Stimulated activated CD8-positive, alpha-beta memory T cell treated with anti-CD3 and anti-CD28 coated beads, Interleukin-7, amount 100 ng/mL, for 4 hours (primary cell): ENCODE data around the gene IL10RB.
"Not testable (repeated sequence)": the region's sequence is repeated elsewhere in the genome, so short reads cannot be mapped to it uniquely, and the experiment has no call there.

Experiments used
- DNase-seq, 2 donors: peaks; one replicate each; pipeline ENCODE4 v3.0.0-alpha.2; 2020; ENCODE audit warnings: low read depth in 2 of 2

The IL10RB gene

GRCh38 chr21:33266050-33266788 is at the start of gene IL10RB:
Gene IL10RB, plus strand, starts transcription at chr21:33266367. Its CDS starts 99 bp downstream, at chr21:33266466.
- DNase-seq: peak; percentile 27 to 69

- no peak for DNase-seq
Measured at GRCh38 chr21:33217138-33217520, 49.0 kb upstream of the IL10RB start.

- DNase-seq: no peak
Measured at GRCh38 chr21:33219300-33219699, 46.9 kb upstream of the IL10RB start.

GRCh38 chr21:33219954-33220353 is 46.2 kb upstream of the IL10RB start:
- DNase-seq: no peak

GRCh38 chr21:33225376-33225775 is 40.8 kb upstream of the IL10RB start:
- DNase-seq: not testable (repeated sequence)

- DNase-seq: no peak
Measured at GRCh38 chr21:33228455-33228854, 37.7 kb upstream of the IL10RB start.

- DNase-seq: no peak
Measured at GRCh38 chr21:33229099-33229783, 36.9 kb upstream of the IL10RB start.

- DNase-seq: peak in 1 of 2 donors; percentile 73
Measured at GRCh38 chr21:33229784-33230544, 36.2 kb upstream of the IL10RB start, which contains the start of gene IFNAR2. Gene IFNAR2, plus strand, starts transcription at chr21:33229938. Its CDS starts 11,985 bp downstream, at chr21:33241923.

GRCh38 chr21:33230545-33231324 is 35.4 kb upstream of the IL10RB start:
- DNase-seq: peak in 1 of 2 donors; percentile 35

- DNase-seq: peak in 1 of 2 donors; percentile 30
Measured at GRCh38 chr21:33231526-33231925, 34.6 kb upstream of the IL10RB start.

- DNase-seq: no peak
Measured at GRCh38 chr21:33232291-33233034, 33.7 kb upstream of the IL10RB start.

GRCh38 chr21:33234635-33235520 is 31.3 kb upstream of the IL10RB start:
- no peak for DNase-seq

- no peak for DNase-seq
Measured at GRCh38 chr21:33236013-33236686, 30.0 kb upstream of the IL10RB start.

- no peak for DNase-seq
Measured at GRCh38 chr21:33236766-33237165, 29.4 kb upstream of the IL10RB start.

GRCh38 chr21:33237486-33237885 is 28.7 kb upstream of the IL10RB start:
- no peak for DNase-seq

GRCh38 chr21:33238146-33238545 is 28.0 kb upstream of the IL10RB start:
- no peak for DNase-seq

- DNase-seq: no peak
Measured at GRCh38 chr21:33238565-33239255, 27.5 kb upstream of the IL10RB start.

- not testable (repeated sequence) for DNase-seq
Measured at GRCh38 chr21:33239559-33240127, 26.5 kb upstream of the IL10RB start.
